H9 (cell line): ENCODE results near the gene AFAP1L1. TPM values are rescaled to one million over a fixed set of nuclear protein-coding genes. Genes with fewer than 3 reads are reported as not detected.

Source experiments
- DNase-seq: peaks from one replicate; pipeline ENCODE4 v3.0.0-alpha.2; 2017
- H2AFZ ChIP-seq: one replicate; pipeline ENCODE4 v1.6.1; 2013; ENCODE audit warnings: mild to moderate bottlenecking, low read length, control low read depth, moderate library complexity
- H2AK5ac ChIP-seq: 2 replicates; pipeline ENCODE4 v1.6.1; 2013; ENCODE audit warnings: low read length, control low read depth, mixed read lengths; ENCODE audit not compliant: insufficient read length
- H2BK120ac ChIP-seq: one replicate; pipeline ENCODE4 v1.6.1; 2013; ENCODE audit warnings: low read depth, mild to moderate bottlenecking, low read length, control low read depth, inconsistent platforms; ENCODE audit not compliant: poor library complexity, severe bottlenecking
- H2BK12ac ChIP-seq: 2 replicates; pipeline ENCODE4 v1.6.1; 2013; ENCODE audit warnings: low read length, control low read depth, mixed read lengths, low read depth; ENCODE audit not compliant: insufficient read length
- H2BK15ac ChIP-seq: 2 replicates; pipeline ENCODE4 v1.6.1; 2013; ENCODE audit warnings: low read depth, low read length, control low read depth
- H2BK20ac ChIP-seq: one replicate; pipeline ENCODE4 v1.6.1; 2013; ENCODE audit warnings: low read depth, mild to moderate bottlenecking, low read length, control low read depth, inconsistent platforms; ENCODE audit not compliant: poor library complexity, severe bottlenecking
- H2BK5ac ChIP-seq: 2 replicates; pipeline ENCODE4 v1.6.1; 2013; ENCODE audit warnings: low read length, control low read depth, mixed read lengths; ENCODE audit not compliant: insufficient read length
- H3K14ac ChIP-seq: 2 replicates; pipeline ENCODE4 v1.6.1; 2013; ENCODE audit warnings: low read length, control low read depth; ENCODE audit not compliant: insufficient read depth
- H3K18ac ChIP-seq: 2 replicates; pipeline ENCODE4 v1.6.1; 2013; ENCODE audit warnings: low read depth, mild to moderate bottlenecking, mixed read lengths, low read length, control low read depth; ENCODE audit not compliant: insufficient read length
- H3K23ac ChIP-seq: 2 replicates; pipeline ENCODE4 v1.6.1; 2013; ENCODE audit warnings: low read length, control low read depth, mixed read lengths, low read depth; ENCODE audit not compliant: insufficient read length
- H3K23me2 ChIP-seq: 2 replicates; pipeline ENCODE4 v1.6.1; 2013; ENCODE audit warnings: low read depth, mild to moderate bottlenecking, mixed read lengths, low read length, control low read depth; ENCODE audit not compliant: insufficient read length, poor library complexity, severe bottlenecking
- H3K27ac ChIP-seq: 2 replicates; pipeline ENCODE4 v1.5.1; 2013; ENCODE audit warnings: low read length, control low read depth, mixed read lengths, low read depth; ENCODE audit not compliant: insufficient read length
- H3K27me3 ChIP-seq: 2 replicates; pipeline ENCODE4 v1.6.1; 2013; ENCODE audit warnings: low read length, control low read depth, inconsistent platforms; ENCODE audit not compliant: insufficient read depth
- H3K4ac ChIP-seq: 2 replicates; pipeline ENCODE4 v1.6.1; 2013; ENCODE audit warnings: low read depth, mild to moderate bottlenecking, control low read depth, inconsistent platforms, low read length, moderate library complexity
- H3K4me1 ChIP-seq: 2 replicates; pipeline ENCODE4 v1.6.1; 2013; ENCODE audit warnings: low read length, control low read depth, inconsistent platforms; ENCODE audit not compliant: insufficient read depth
- H3K4me2 ChIP-seq: 2 replicates; pipeline ENCODE4 v1.6.1; 2013; ENCODE audit warnings: low read length, control low read depth, mixed read lengths; ENCODE audit not compliant: insufficient read length, insufficient read depth
- H3K56ac ChIP-seq: 2 replicates; pipeline ENCODE4 v1.6.1; 2013; ENCODE audit warnings: low read depth, mild to moderate bottlenecking, mixed read lengths, low read length, control low read depth; ENCODE audit not compliant: insufficient read length
- H3K79me1 ChIP-seq: 2 replicates; pipeline ENCODE4 v1.6.1; 2013; ENCODE audit warnings: low read depth, mild to moderate bottlenecking, moderate library complexity, low read length, control low read depth, inconsistent platforms; ENCODE audit not compliant: insufficient read depth, poor library complexity, severe bottlenecking
- H3K79me2 ChIP-seq: 2 replicates; pipeline ENCODE4 v1.6.1; 2013; ENCODE audit warnings: low read length, control low read depth, inconsistent platforms; ENCODE audit not compliant: insufficient read depth
- H3K9ac ChIP-seq: 2 replicates; pipeline ENCODE4 v1.6.1; 2013; ENCODE audit warnings: low read length, control low read depth, mixed read lengths; ENCODE audit not compliant: insufficient read length; ENCODE audit errors: extremely low read depth
- H3K9me3 ChIP-seq: one replicate; pipeline ENCODE4 v1.6.1; 2013; ENCODE audit warnings: low read depth, low read length, inconsistent platforms; ENCODE audit not compliant: control insufficient read depth
- H3T11ph ChIP-seq: one replicate; pipeline ENCODE4 v1.6.1; 2013; ENCODE audit warnings: mild to moderate bottlenecking, low read length, control low read depth, inconsistent platforms
- H4K20me1 ChIP-seq: one replicate; pipeline ENCODE4 v1.6.1; 2013; ENCODE audit not compliant: control insufficient read depth, insufficient read length, insufficient read depth
- H4K5ac ChIP-seq: 2 replicates; pipeline ENCODE4 v1.6.1; 2013; ENCODE audit warnings: low read depth, mild to moderate bottlenecking, mixed read lengths, low read length, control low read depth; ENCODE audit not compliant: insufficient read length
- H4K8ac ChIP-seq: replicated peaks from 2 replicates; pipeline ENCODE4 v1.6.1; 2013; ENCODE audit warnings: low read length, control low read depth, mixed read lengths, low read depth; ENCODE audit not compliant: insufficient read length
- H4K91ac ChIP-seq: 2 replicates; pipeline ENCODE4 v1.6.1; 2013; ENCODE audit warnings: low read depth, mild to moderate bottlenecking, moderate library complexity, mixed read lengths, low read length, control low read depth; ENCODE audit not compliant: insufficient read length
- H3K27ac Mint-ChIP-seq, 3 experiments: 2 replicates in 2 of 3; 3 replicates in 1 of 3; pipeline ENCODE4 v1.8.0; 2020 to 2021; ENCODE audit warnings: mixed read lengths in 3 of 3, mild to moderate bottlenecking in 1 of 3, moderate library complexity in 1 of 3
- H3K27me3 Mint-ChIP-seq: 2 replicates; pipeline ENCODE4 v1.8.0; 2021; ENCODE audit warnings: low read depth, mild to moderate bottlenecking, moderate library complexity, mixed read lengths
- H3K36me3 Mint-ChIP-seq, 3 experiments: 2 replicates in 2 of 3; 3 replicates in 1 of 3; pipeline ENCODE4 v1.8.0; 2020 to 2021; ENCODE audit warnings: low read depth in 3 of 3, mixed read lengths in 3 of 3; ENCODE audit not compliant: insufficient read depth in 1 of 3
- H3K4me1 Mint-ChIP-seq, 2 experiments: 2 replicates each; pipeline ENCODE4 v1.8.0; 2020; ENCODE audit warnings: mixed read lengths in 2 of 2
- H3K4me3 Mint-ChIP-seq, 2 experiments: 2 replicates in 1 of 2; 3 replicates in 1 of 2; pipeline ENCODE4 v1.8.0; 2020 to 2021; ENCODE audit warnings: mild to moderate bottlenecking in 2 of 2, mixed read lengths in 2 of 2, moderate library complexity in 1 of 2
- H3K9me3 Mint-ChIP-seq, 2 experiments: 2 replicates in 1 of 2; 3 replicates in 1 of 2; pipeline ENCODE4 v1.8.0; 2020; ENCODE audit warnings: mild to moderate bottlenecking in 2 of 2, mixed read lengths in 2 of 2, moderate library complexity in 1 of 2
- CTCF ChIP-seq: fragments of 200-600 bp; sonication (generic); conservative IDR thresholded peaks from 3 replicates; pipeline ENCODE4 v1.8.0; 2021; ENCODE audit warnings: antibody characterized with exemption, mild to moderate bottlenecking
- WGBS: extraction: QIAGEN DNeasy Blood & Tissue Kit; methylation state at CpG from one replicate; pipeline ENCODE4 v1.1.7; 2013; ENCODE audit warnings: missing lambda C conversion rate, low lambda C conversion rate, mixed read lengths; ENCODE audit not compliant: insufficient read length; ENCODE audit errors: extremely low coverage; 5-methylcytosine and 5-hydroxymethylcytosine counted together
- total RNA-seq: library from RNA; stranded (reverse); gene quantifications from 2 replicates; pipeline ENCODE4 v1.2.1, GENCODE V29; 2021

AFAP1L1 gene
- total RNA-seq, 1 experiment from 2014 or later: 1.8 TPM

- no CpG with 5 or more reads among the region's 1 CpG for WGBS
- DNase-seq: no peak
- Histone ChIP-seq H2BK12ac (no peak overlapping the region), H4K5ac (no peak overlapping the region), H3K4me2 (no peak overlapping the region), H3K4ac (no peak overlapping the region), H2BK120ac (no peak overlapping the region), H4K8ac (no peak overlapping the region), H4K91ac (no peak overlapping the region), H3K9me3 (no peaks in the 10 kb centered on the region), H4K20me1 (no peaks in the 10 kb centered on the region), H2BK20ac (no peak overlapping the region), H3K56ac (no peak overlapping the region), H3K23ac (no peak overlapping the region), H3K27ac (no peak overlapping the region), H3K79me1 (no peaks in the 10 kb centered on the region), H2BK15ac (no peak overlapping the region), H2AK5ac (no peak overlapping the region), H3K27me3 (no peaks in the 10 kb centered on the region), H3T11ph (no peak overlapping the region), H3K18ac (no peak overlapping the region), H2BK5ac (no peak overlapping the region), H3K14ac (no peak overlapping the region), H2AFZ (no peak overlapping the region), H3K9ac (no peak overlapping the region), H3K23me2 (no peaks in the 10 kb centered on the region), H3K4me1 (no peaks in the 10 kb centered on the region), H3K79me2 (no peaks in the 10 kb centered on the region)
- Mint-ChIP-seq H3K4me3 (no peak overlapping the region), H3K9me3 (no peaks in the 10 kb centered on the region), H3K27me3 (no peaks in the 10 kb centered on the region), H3K36me3 (peaks cover 0 to 25% (median 3%) of the 10 kb centered on the region in 3 experiments; a peak in 5 of 7 replicates), H3K27ac (no peak overlapping the region), H3K4me1 (peaks cover 10 to 14% of the 10 kb centered on the region in 2 experiments)
- TF ChIP-seq CTCF: no peak
Observed at GRCh38 chr5:149366169-149366729, 94.6 kb downstream of the AFAP1L1 start.
